Endothelial cell of umbilical vein (primary cell): Measurements from ENCODE around the gene TSHZ1. TPM values are rescaled to one million over a fixed set of nuclear protein-coding genes. Genes with fewer than 3 reads are reported as not detected.
A peak's percentile ranks its signal among the peaks of the same experiment; 100 is the strongest.
"Not testable (repeated sequence)": the region's sequence is repeated elsewhere in the genome, so short reads cannot be mapped to it uniquely, and the experiment has no call there.

Source experiments
- BruUV-seq: library from RNA; stranded (reverse); fragments of 400-500 nt; replicated peaks from 2 replicates; lab custom pipeline; 2021; lab: Mats Ljungman, UMichigan
- CTCF ChIA-PET: fragments of 300-600, 350-600 bp; sonication (Branson Sonifier 250); formaldehyde crosslinking; loops from one replicate; lab custom pipeline; 2021; ENCODE audit warnings: antibody characterized with exemption, inconsistent platforms; lab: Charles Lee
- POLR2A ChIA-PET: fragments of 300-600, 350-600 bp; sonication (Branson Sonifier 250); formaldehyde crosslinking; loops from one replicate; lab custom pipeline; 2021; ENCODE audit warnings: antibody characterized with exemption, inconsistent platforms; lab: Charles Lee
- DNase-seq: peaks from one replicate; pipeline ENCODE4 v3.0.0-alpha.2; 2011; ENCODE audit warnings: low read depth, low spot score
- FAIRE-seq: peaks from 2 replicates; lab custom pipeline; 2011; peaks lifted over from hg19 to GRCh38; lab: Jason Lieb, UNC
- H2AFZ ChIP-seq: 2 replicates; pipeline ENCODE4 v1.6.0; 2012; ENCODE audit warnings: low read depth, low read length, control low read depth, inconsistent platforms
- H3K27ac ChIP-seq: 2 replicates; pipeline ENCODE4 v1.5.1; 2011; ENCODE audit warnings: low read depth, mild to moderate bottlenecking, control low read depth, low read length, moderate library complexity; ENCODE audit not compliant: insufficient read depth
- H3K27me3 ChIP-seq, 2 experiments: 2 replicates each; pipeline versions ENCODE4 v1.6.0 to v1.6.1; 2011; ENCODE audit warnings: low read length in 2 of 2, mixed read lengths in 1 of 2; ENCODE audit not compliant: control insufficient read depth in 2 of 2, insufficient read depth in 2 of 2
- H3K36me3 ChIP-seq, 2 experiments: 2 replicates in 1 of 2; 3 replicates in 1 of 2; pipeline ENCODE4 v1.5.1; 2011; ENCODE audit warnings: low read length in 2 of 2, mild to moderate bottlenecking in 1 of 2, moderate library complexity in 1 of 2; ENCODE audit not compliant: control insufficient read depth in 2 of 2, insufficient read depth in 2 of 2; ENCODE audit errors: extremely low read depth in 1 of 2
- H3K4me1 ChIP-seq: 3 replicates; pipeline ENCODE4 v1.5.1; 2011; ENCODE audit warnings: mild to moderate bottlenecking, low read length; ENCODE audit not compliant: control insufficient read depth, insufficient read depth; ENCODE audit errors: extremely low read depth
- H3K4me2 ChIP-seq: 2 replicates; pipeline ENCODE4 v1.6.1; 2011; ENCODE audit warnings: low read length, control low read depth, mixed read lengths; ENCODE audit not compliant: insufficient read depth
- H3K4me3 ChIP-seq, 3 experiments: fragments of 200-600 bp in 1 of 3; sonication (generic), shearing (Covaris generic) in 1 of 3; replicated peaks in 1 of 3; 2 replicates each; pipeline ENCODE4 v1.5.1; 2011 to 2016; ENCODE audit warnings: control low read depth in 3 of 3, low read length in 3 of 3, mild to moderate bottlenecking in 2 of 3, inconsistent platforms in 1 of 3, low read depth in 1 of 3, moderate library complexity in 1 of 3; ENCODE audit not compliant: insufficient read depth in 1 of 3
- H3K79me2 ChIP-seq: 2 replicates; pipeline ENCODE4 v1.6.0; 2012; ENCODE audit warnings: low read length, inconsistent platforms; ENCODE audit not compliant: control insufficient read depth, insufficient read depth
- H3K9ac ChIP-seq: replicated peaks from 2 replicates; pipeline ENCODE3; 2011; ENCODE audit warnings: low read length, control low read depth; ENCODE audit not compliant: insufficient read depth; ENCODE audit errors: extremely low read depth
- H3K9me1 ChIP-seq: replicated peaks from 3 replicates; pipeline ENCODE4 v1.6.0; 2011; ENCODE audit warnings: mild to moderate bottlenecking, low read length; ENCODE audit not compliant: control insufficient read depth, insufficient read depth; ENCODE audit errors: extremely low read depth
- H3K9me3 ChIP-seq: replicated peaks from 2 replicates; pipeline ENCODE4 v1.5.1; 2012; ENCODE audit warnings: low read length, inconsistent platforms; ENCODE audit not compliant: control insufficient read depth, insufficient read depth
- H4K20me1 ChIP-seq: replicated peaks from 2 replicates; pipeline ENCODE3; 2011; ENCODE audit warnings: mild to moderate bottlenecking, low read length; ENCODE audit not compliant: control insufficient read depth, insufficient read depth; ENCODE audit errors: extremely low read depth
- EZH2 ChIP-seq: IDR thresholded peaks from 2 replicates; pipeline ENCODE4 v1.6.1; 2012; ENCODE audit warnings: borderline replicate concordance, low read depth, mild to moderate bottlenecking, moderate library complexity, low read length, inconsistent platforms; ENCODE audit not compliant: severe bottlenecking
- FOS ChIP-seq: IDR thresholded peaks from 2 replicates; pipeline ENCODE4 v1.6.1; 2011; ENCODE audit warnings: mild to moderate bottlenecking, low read length, moderate library complexity, borderline replicate concordance; ENCODE audit not compliant: insufficient read depth
- GATA2 ChIP-seq: IDR thresholded peaks from 2 replicates; pipeline ENCODE4 v1.7.0; 2011; ENCODE audit warnings: low read depth, mild to moderate bottlenecking, moderate library complexity, mixed read lengths, low read length; ENCODE audit not compliant: insufficient read length, insufficient read depth
- JUN ChIP-seq: IDR thresholded peaks from 2 replicates; pipeline ENCODE4 v1.6.1; 2011; ENCODE audit warnings: borderline replicate concordance, low read depth; ENCODE audit not compliant: insufficient read length, insufficient read depth
- MYC ChIP-seq: IDR thresholded peaks from one replicate; pipeline ENCODE4 v1.6.1; 2011; ENCODE audit warnings: mild to moderate bottlenecking, low read depth, low read length
- POLR2A ChIP-seq: IDR thresholded peaks from 2 replicates; pipeline ENCODE4 v1.6.1; 2012; ENCODE audit warnings: low read depth, mild to moderate bottlenecking, control low read depth, low read length
- POLR2AphosphoS5 ChIP-seq: IDR thresholded peaks from 2 replicates; pipeline ENCODE4 v1.6.1; 2012; ENCODE audit warnings: low read depth, mild to moderate bottlenecking, control low read depth, low read length, moderate library complexity; ENCODE audit not compliant: insufficient read depth
- dilution Hi-C: fragments of 300-500 bp; cut with MboI; formaldehyde crosslinking; loops from one replicate; pipeline ENCODE4 v1.15.0; 2019; ENCODE audit warnings: low sequenced_read_pairs; ENCODE audit not compliant: extremely low pct_ligation_motif_present
- intact Hi-C: fragments of 100-400 bp; cut with micrococcal nuclease; formaldehyde crosslinking; loops from one replicate; pipeline ENCODE4 v1.10.0; 2022
- polyA plus RNA-seq, 4 experiments: library from polyadenylated mRNA; depleted of rRNA in 3 of 4; stranded (reverse) in 3 of 4; unstranded in 1 of 4; fragments of >200 nt; gene quantifications; 2 replicates each; pipeline versions ENCODE4 v1.2.1 to v1.2.3, GENCODE V29; 2011 to 2012; ENCODE audit warnings: missing spikeins in 1 of 4
- total RNA-seq: library from RNA; stranded (reverse); gene quantifications from 2 replicates; pipeline ENCODE4 v1.2.3, GENCODE V29; 2021
- TF ChIP-seq, protein P1 (sequence below): IDR thresholded peaks from 2 replicates; pipeline ENCODE4 v1.6.1; 2011; ENCODE audit not compliant: insufficient read depth, insufficient read length
- TF ChIP-seq, protein P2 (sequence below), 2 donors: IDR thresholded peaks; 1 replicate in 1 of 2; 2 replicates in 1 of 2; pipeline ENCODE4 v1.5.1; 2011; ENCODE audit warnings: low read length in 2 of 2, mild to moderate bottlenecking in 2 of 2, moderate library complexity in 2 of 2, control low read depth in 1 of 2, inconsistent platforms in 1 of 2, low read depth in 1 of 2; ENCODE audit not compliant: insufficient read depth in 1 of 2; ENCODE audit errors: extremely low read depth in 1 of 2

TSHZ1 gene
- total and polyA plus RNA-seq, 2 donors (not counting 3 experiments of a cell fraction or from before 2014, with no cell fraction given): 4.2 to 10.2 TPM

DNA sequence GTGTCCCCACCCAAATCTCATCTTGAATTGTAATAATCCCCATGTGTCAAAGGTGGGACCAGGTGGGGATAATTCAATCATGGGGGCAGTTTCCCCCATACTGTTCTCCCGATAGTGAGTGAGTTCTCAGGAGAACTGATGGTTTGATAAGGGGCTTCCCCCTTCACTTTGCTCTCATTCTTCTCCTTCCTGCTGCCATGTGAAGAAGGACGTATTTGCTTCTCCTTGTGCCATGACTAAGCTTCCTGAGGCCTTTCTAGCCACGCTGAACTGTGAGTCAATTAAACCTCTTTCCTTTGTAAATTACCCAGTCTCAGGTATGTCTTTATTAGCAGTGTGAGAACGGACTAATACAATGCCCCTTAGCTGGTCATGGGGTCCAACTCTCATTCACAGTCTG, 22.9 kb upstream of the TSHZ1 start:
- H3K4me1 ChIP-seq, H3K4me2 ChIP-seq, intact Hi-C loops, dilution Hi-C loops, H3K9ac ChIP-seq, H3K9me3 ChIP-seq, CTCF ChIA-PET, H4K20me1 ChIP-seq, FAIRE-seq, H3K27ac ChIP-seq, H2AFZ ChIP-seq, H3K9me1 ChIP-seq, H3K4me3 ChIP-seq, H3K36me3 ChIP-seq, POLR2A ChIA-PET, BruUV-seq, H3K79me2 ChIP-seq, H3K27me3 ChIP-seq, DNase-seq: not testable (repeated sequence)
- TF ChIP-seq GATA2: peak; percentile 67

DNA sequence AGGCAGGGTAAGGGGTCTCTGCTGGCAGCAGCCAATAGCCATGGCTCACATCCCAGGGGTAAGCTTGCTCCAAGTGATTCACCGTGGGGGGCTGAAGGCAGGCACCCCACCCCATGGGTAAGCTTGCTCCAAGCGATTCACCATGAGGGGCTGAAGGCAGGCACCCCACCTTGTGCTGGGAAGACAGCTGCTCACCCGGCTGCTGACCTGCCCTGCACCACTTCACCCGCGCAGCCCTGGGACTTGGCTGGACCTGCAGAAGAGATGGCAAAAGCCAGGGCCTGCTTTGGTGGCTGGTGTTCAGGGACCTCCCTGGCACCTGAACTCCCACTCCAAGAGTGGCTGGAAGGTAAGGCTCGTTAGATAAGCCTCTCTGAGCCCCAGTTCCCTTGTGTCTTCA, 20.9 kb upstream of the TSHZ1 start:
- no TSS peak for BruUV-seq
- Histone ChIP-seq H3K9me1 (no peaks in the 10 kb centered on the region), H3K4me1 (no peaks in the 10 kb centered on the region), H3K4me2 (no peak overlapping the region), H3K79me2 (no peaks in the 10 kb centered on the region), H3K27me3 (no peaks in the 10 kb centered on the region), H3K36me3 (no peaks in the 10 kb centered on the region), H3K4me3 (no peak overlapping the region), H2AFZ (no peak overlapping the region), H3K9ac (no peak overlapping the region), H4K20me1 (no peaks in the 10 kb centered on the region), H3K9me3 (no peaks in the 10 kb centered on the region), H3K27ac (no peak overlapping the region)
- dilution Hi-C loops (no loop called here), intact Hi-C loops (no loop called here)
- CTCF ChIA-PET: interaction anchor here (0.9 kb wide), 1 partner anchor 122 kb away, joined by 3 read pairs; no protein-coding TSS in a partner anchor
- no peak for TF ChIP-seq EZH2
- TF ChIP-seq, protein P1, sequence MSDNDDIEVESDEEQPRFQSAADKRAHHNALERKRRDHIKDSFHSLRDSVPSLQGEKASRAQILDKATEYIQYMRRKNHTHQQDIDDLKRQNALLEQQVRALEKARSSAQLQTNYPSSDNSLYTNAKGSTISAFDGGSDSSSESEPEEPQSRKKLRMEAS: no peak
- TF ChIP-seq FOS: no peak
- TF ChIP-seq GATA2: no peak
- no peak for TF ChIP-seq JUN
- TF ChIP-seq, protein P2, sequence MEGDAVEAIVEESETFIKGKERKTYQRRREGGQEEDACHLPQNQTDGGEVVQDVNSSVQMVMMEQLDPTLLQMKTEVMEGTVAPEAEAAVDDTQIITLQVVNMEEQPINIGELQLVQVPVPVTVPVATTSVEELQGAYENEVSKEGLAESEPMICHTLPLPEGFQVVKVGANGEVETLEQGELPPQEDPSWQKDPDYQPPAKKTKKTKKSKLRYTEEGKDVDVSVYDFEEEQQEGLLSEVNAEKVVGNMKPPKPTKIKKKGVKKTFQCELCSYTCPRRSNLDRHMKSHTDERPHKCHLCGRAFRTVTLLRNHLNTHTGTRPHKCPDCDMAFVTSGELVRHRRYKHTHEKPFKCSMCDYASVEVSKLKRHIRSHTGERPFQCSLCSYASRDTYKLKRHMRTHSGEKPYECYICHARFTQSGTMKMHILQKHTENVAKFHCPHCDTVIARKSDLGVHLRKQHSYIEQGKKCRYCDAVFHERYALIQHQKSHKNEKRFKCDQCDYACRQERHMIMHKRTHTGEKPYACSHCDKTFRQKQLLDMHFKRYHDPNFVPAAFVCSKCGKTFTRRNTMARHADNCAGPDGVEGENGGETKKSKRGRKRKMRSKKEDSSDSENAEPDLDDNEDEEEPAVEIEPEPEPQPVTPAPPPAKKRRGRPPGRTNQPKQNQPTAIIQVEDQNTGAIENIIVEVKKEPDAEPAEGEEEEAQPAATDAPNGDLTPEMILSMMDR (IDR thresholded peaks at IDR 0.05; ENCODE audit: extremely low read depth in 1 of 2, insufficient read depth in 1 of 2, low read depth in 1 of 2, low read length in 2 of 2): no peak
- TF ChIP-seq POLR2AphosphoS5: no peak
- TF ChIP-seq MYC: no peak
- TF ChIP-seq POLR2A: no peak
- DNase-seq: no peak
- POLR2A ChIA-PET: no interaction called here
- FAIRE-seq: no peak
